ENCODE data around the gene PRPF8.
"Not testable (repeated sequence)": the region's sequence is repeated elsewhere in the genome, so short reads cannot be mapped to it uniquely, and the experiment has no call there.

The PRPF8 gene

GRCh38 chr17:1684378-1685189 is at the start of gene PRPF8:
PRPF8 (minus strand) TSS chr17:1684867; CDS start chr17:1684571, 296 bp downstream.
- in situ Hi-C loops (cut with MboI; ENCODE audit: low sequenced_read_pairs) = no loop called here

GRCh38 chr17:1733759-1734158 is 49.1 kb upstream of the PRPF8 start:
- in situ Hi-C loops (cut with MboI; ENCODE audit: low sequenced_read_pairs) = no loop called here

- in situ Hi-C loops (cut with MboI; ENCODE audit: low sequenced_read_pairs) = no loop called here
These were observed 48.2 kb upstream of the PRPF8 start for GRCh38 chr17:1732833-1733321.

- in situ Hi-C loops (cut with MboI; ENCODE audit: low sequenced_read_pairs) = no loop called here
These were observed 47.7 kb upstream of the PRPF8 start for GRCh38 chr17:1732241-1732832.

- in situ Hi-C loops (cut with MboI; ENCODE audit: low sequenced_read_pairs) = no loop called here
These were observed 46.5 kb upstream of the PRPF8 start for GRCh38 chr17:1731194-1731506.

- in situ Hi-C loops (cut with MboI; ENCODE audit: low sequenced_read_pairs) = no loop called here
These were observed 45.9 kb upstream of the PRPF8 start for GRCh38 chr17:1730326-1731193.

GRCh38 chr17:1729966-1730325 is 45.3 kb upstream of the PRPF8 start:
- in situ Hi-C loops (cut with MboI; ENCODE audit: low sequenced_read_pairs) = no loop called here

GRCh38 chr17:1727876-1728630 is 43.4 kb upstream of the PRPF8 start:
- in situ Hi-C loops (cut with MboI; ENCODE audit: low sequenced_read_pairs) = no loop called here

- in situ Hi-C loops (cut with MboI; ENCODE audit: low sequenced_read_pairs) = no loop called here
These were observed 42.7 kb upstream of the PRPF8 start for GRCh38 chr17:1727258-1727789.

- in situ Hi-C loops (cut with MboI; ENCODE audit: low sequenced_read_pairs) = no loop called here
These were observed 42.1 kb upstream of the PRPF8 start for GRCh38 chr17:1726626-1727257.

- in situ Hi-C loops (cut with MboI; ENCODE audit: low sequenced_read_pairs) = no loop called here
These were observed 41.2 kb upstream of the PRPF8 start for GRCh38 chr17:1725642-1726511.

GRCh38 chr17:1724869-1725641 is 40.4 kb upstream of the PRPF8 start:
- in situ Hi-C loops (cut with MboI; ENCODE audit: low sequenced_read_pairs) = no loop called here

- in situ Hi-C loops (cut with MboI; ENCODE audit: low sequenced_read_pairs) = no loop called here
These were observed 39.7 kb upstream of the PRPF8 start, which contains the start of gene WDR81 for GRCh38 chr17:1724351-1724868. WDR81 (plus strand) TSS chr17:1724704; CDS start chr17:1724960, 256 bp downstream.

GRCh38 chr17:1722022-1722421 is 37.4 kb upstream of the PRPF8 start:
- in situ Hi-C loops (cut with MboI; ENCODE audit: low sequenced_read_pairs) = not testable (repeated sequence)

GRCh38 chr17:1720856-1721386 is 36.3 kb upstream of the PRPF8 start:
- in situ Hi-C loops (cut with MboI; ENCODE audit: low sequenced_read_pairs) = no loop called here

GRCh38 chr17:1718362-1719165 is 33.9 kb upstream of the PRPF8 start:
- in situ Hi-C loops (cut with MboI; ENCODE audit: low sequenced_read_pairs) = no loop called here
